ENCODE results near the gene FGD2. TPM values are rescaled to one million over a fixed set of nuclear protein-coding genes. Genes with fewer than 3 reads are reported as not detected.

FGD2 gene
- total and polyA plus RNA-seq, 10 donors, result 63.4 to 426 (median 270) TPM

DNA sequence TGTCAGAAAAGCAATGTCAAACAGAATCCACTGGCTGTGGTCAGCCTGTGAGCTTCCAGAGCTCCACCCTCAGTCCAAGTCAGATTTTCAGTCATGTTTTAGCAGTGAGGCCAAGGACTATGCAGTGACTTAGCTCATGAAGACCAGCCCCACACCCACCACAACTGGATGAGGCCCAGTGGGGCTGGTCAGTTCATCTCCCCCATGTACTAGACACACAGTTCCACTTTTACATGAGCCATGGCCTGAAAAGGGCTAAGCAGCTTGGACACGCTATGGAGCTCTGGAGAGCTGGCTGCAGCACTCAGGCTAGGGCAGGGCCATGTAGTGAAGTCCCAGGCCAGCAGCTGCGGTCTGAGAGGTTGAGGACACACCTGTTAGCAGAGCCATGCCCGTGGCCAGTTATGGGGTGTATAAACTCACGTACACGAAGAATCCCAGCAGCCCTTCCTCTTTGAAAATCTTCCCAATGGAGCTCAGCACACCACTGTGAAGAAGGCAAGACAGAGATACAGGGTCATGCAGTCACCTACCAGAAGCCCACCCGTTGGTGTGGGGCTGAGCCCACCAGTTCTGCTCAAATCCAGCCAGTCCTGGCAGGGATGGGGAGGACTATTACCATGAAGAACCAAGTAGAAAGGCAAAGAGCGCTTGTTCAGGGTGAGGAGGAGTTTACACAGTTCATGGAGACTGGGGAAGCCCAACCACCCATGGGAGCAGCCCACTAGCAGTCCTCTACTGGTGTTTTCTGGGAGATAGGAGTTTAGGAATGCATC, 30.0 kb upstream of the FGD2 start:
- peak; percentile 66 for DNase-seq
- intact Hi-C loops (cut with DNase I; ENCODE audit: low total_unique reads), result no loop called here
- H3K4me3 ChIP-seq, result no peak overlapping the region
- H3K27me3 ChIP-seq (replicated peaks in 1 of 7), result no peaks in the 10 kb centered on the region
- TF ChIP-seq POLR2A (IDR thresholded peaks at IDR 0.05), result no peak
- TF ChIP-seq, protein P1, sequence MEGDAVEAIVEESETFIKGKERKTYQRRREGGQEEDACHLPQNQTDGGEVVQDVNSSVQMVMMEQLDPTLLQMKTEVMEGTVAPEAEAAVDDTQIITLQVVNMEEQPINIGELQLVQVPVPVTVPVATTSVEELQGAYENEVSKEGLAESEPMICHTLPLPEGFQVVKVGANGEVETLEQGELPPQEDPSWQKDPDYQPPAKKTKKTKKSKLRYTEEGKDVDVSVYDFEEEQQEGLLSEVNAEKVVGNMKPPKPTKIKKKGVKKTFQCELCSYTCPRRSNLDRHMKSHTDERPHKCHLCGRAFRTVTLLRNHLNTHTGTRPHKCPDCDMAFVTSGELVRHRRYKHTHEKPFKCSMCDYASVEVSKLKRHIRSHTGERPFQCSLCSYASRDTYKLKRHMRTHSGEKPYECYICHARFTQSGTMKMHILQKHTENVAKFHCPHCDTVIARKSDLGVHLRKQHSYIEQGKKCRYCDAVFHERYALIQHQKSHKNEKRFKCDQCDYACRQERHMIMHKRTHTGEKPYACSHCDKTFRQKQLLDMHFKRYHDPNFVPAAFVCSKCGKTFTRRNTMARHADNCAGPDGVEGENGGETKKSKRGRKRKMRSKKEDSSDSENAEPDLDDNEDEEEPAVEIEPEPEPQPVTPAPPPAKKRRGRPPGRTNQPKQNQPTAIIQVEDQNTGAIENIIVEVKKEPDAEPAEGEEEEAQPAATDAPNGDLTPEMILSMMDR (IDR thresholded peaks at IDR 0.05 in 8 of 11, conservative IDR thresholded peaks at IDR 0.05 in 3 of 11), result no peak
- TF ChIP-seq POLR2AphosphoS5 (IDR thresholded peaks at IDR 0.05), result no peak
- WGBS, 5 donors, result 91 to 97% (median 94%) methylated on average over 6 to 7 of the region's 7 CpGs
- no peak overlapping the region for H3K27ac ChIP-seq
- H3K36me3 ChIP-seq, result peaks cover 11 to 100% (median 88%) of the 10 kb centered on the region in 6 donors
- H3K4me1 ChIP-seq, result peaks cover under 1 to 17% (median 12%) of the 10 kb centered on the region in 6 donors
- no peaks in the 10 kb centered on the region for H3K9me3 ChIP-seq

DNA sequence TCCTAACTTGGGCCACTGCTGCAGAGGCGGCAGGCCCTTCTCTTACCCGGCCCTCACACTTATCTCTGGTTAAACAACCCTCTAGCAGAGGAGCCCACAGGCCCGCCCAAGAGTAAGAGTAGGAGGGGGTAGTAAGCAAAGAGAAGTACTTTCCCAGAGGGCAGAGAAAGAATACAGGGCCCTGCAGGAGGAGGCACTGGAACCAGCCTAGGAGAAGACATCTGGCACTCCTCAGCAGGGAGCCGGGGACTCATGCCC, 29.5 kb upstream of the FGD2 start:
- H3K27me3 ChIP-seq (replicated peaks in 1 of 7), result no peaks in the 10 kb centered on the region
- TF ChIP-seq POLR2AphosphoS5 (IDR thresholded peaks at IDR 0.05) (no peak), POLR2A (IDR thresholded peaks at IDR 0.05) (no peak)
- TF ChIP-seq, protein P1 (IDR thresholded peaks at IDR 0.05 in 8 of 11, conservative IDR thresholded peaks at IDR 0.05 in 3 of 11), result no peak
- H3K4me3 ChIP-seq, result no peak overlapping the region
- peaks cover 11 to 100% (median 85%) of the 10 kb centered on the region in 6 donors for H3K36me3 ChIP-seq
- no peaks in the 10 kb centered on the region for H3K9me3 ChIP-seq
- 93 to 100% (median 96%) methylated on average over 4 of the region's 4 CpGs for WGBS, 5 donors
- DNase-seq, result no peak
- intact Hi-C loops (cut with DNase I; ENCODE audit: low total_unique reads), result no loop called here
- H3K4me1 ChIP-seq, result peaks cover 4 to 22% (median 17%) of the 10 kb centered on the region in 6 donors
- no peak overlapping the region for H3K27ac ChIP-seq

DNA sequence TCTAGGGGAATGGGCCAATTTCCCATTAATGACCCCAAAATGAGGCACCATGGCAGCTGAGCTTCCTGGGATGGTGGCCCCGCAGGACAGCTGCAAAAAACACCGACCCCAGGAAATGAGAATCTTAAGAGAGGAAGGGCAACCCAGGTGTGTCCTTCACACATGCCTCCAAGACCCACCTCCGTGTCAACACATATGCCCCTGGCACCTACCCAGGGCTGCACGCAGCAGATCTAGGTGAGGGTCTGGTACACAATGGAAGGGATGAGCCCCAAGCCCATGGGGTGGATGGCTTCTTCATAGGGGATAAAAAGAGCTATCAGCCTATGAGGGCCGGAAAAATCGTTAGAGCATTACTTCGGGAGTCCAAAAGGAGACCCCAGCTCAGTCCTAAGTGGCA, 28.9 kb upstream of the FGD2 start:
- peaks cover 8 to 28% (median 22%) of the 10 kb centered on the region in 6 donors for H3K4me1 ChIP-seq
- intact Hi-C loops (cut with DNase I; ENCODE audit: low total_unique reads), result no loop called here
- TF ChIP-seq, protein P1 (IDR thresholded peaks at IDR 0.05 in 8 of 11, conservative IDR thresholded peaks at IDR 0.05 in 3 of 11), result no peak
- no peak for TF ChIP-seq POLR2AphosphoS5 (IDR thresholded peaks at IDR 0.05)
- TF ChIP-seq POLR2A (IDR thresholded peaks at IDR 0.05), result no peak
- DNase-seq, result peak; percentile 25
- H3K9me3 ChIP-seq, result no peaks in the 10 kb centered on the region
- no peak overlapping the region for H3K27ac ChIP-seq
- WGBS, 5 donors, result 91 to 97% (median 93%) methylated on average over 6 to 7 of the region's 7 CpGs
- no peaks in the 10 kb centered on the region for H3K27me3 ChIP-seq (replicated peaks in 1 of 7)
- no peak overlapping the region for H3K4me3 ChIP-seq
- H3K36me3 ChIP-seq, result peaks cover 8 to 100% (median 82%) of the 10 kb centered on the region in 6 donors

DNA sequence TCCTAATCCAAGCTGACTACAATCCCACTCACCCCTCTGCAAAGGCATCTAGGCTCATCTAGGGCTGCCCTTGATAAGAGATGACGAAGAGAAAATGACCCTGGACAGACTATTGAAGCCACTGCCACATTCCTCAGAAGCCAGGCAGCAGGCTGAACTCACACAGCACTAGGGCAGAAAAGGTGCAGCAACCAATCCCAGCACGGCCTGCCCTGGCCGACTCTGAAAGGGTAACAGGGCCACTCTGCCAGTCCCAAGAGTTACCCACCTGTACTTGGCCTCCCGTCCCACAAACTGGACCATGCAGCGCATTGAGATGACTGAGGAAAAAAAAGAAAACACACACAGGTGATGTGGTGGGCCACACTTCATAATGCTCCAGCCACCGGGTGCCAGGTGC, 28.5 kb upstream of the FGD2 start:
- no peak overlapping the region for H3K27ac ChIP-seq
- H3K36me3 ChIP-seq, result peaks cover 7 to 100% (median 80%) of the 10 kb centered on the region in 6 donors
- no peaks in the 10 kb centered on the region for H3K9me3 ChIP-seq
- 94 to 96% (median 95%) methylated on average over 6 of the region's 6 CpGs for WGBS, 5 donors
- H3K4me3 ChIP-seq, result no peak overlapping the region
- H3K27me3 ChIP-seq (replicated peaks in 1 of 7), result no peaks in the 10 kb centered on the region
- intact Hi-C loops (cut with DNase I; ENCODE audit: low total_unique reads), result no loop called here
- peak; percentile 54 for DNase-seq
- peaks cover 10 to 32% (median 26%) of the 10 kb centered on the region in 6 donors for H3K4me1 ChIP-seq
- TF ChIP-seq, protein P1 (IDR thresholded peaks at IDR 0.05 in 8 of 11, conservative IDR thresholded peaks at IDR 0.05 in 3 of 11), result no peak
- TF ChIP-seq POLR2A (IDR thresholded peaks at IDR 0.05) (no peak), POLR2AphosphoS5 (IDR thresholded peaks at IDR 0.05) (no peak)
